GM23248 (cell line): ENCODE results near the gene ELK3. TPM values are rescaled to one million over a fixed set of nuclear protein-coding genes. Genes with fewer than 3 reads are reported as not detected.

ENCODE experiments used
- DNase-seq: peaks from one replicate; pipeline ENCODE4 v3.0.0-alpha.2; 2015
- H2AFZ ChIP-seq: fragments of 200-600 bp; sonication (generic); 2 replicates; pipeline ENCODE4 v1.6.1; 2016; ENCODE audit warnings: antibody characterized with exemption
- H3F3A ChIP-seq: fragments of 200-600 bp; sonication (generic); 2 replicates; pipeline ENCODE4 v1.6.1; 2016; ENCODE audit warnings: mild to moderate bottlenecking, antibody characterized with exemption, mixed run types; ENCODE audit not compliant: insufficient read depth
- H3K27ac ChIP-seq: fragments of 200-600 bp; sonication (generic); 2 replicates; pipeline ENCODE4 v1.5.1; 2016; ENCODE audit warnings: mild to moderate bottlenecking
- H3K27me3 ChIP-seq: fragments of 200-600 bp; sonication (generic); replicated peaks from 2 replicates; pipeline ENCODE4 v1.6.1; 2016; ENCODE audit warnings: mild to moderate bottlenecking; ENCODE audit not compliant: insufficient read depth
- H3K36me3 ChIP-seq: fragments of 200-600 bp; sonication (generic); 2 replicates; pipeline ENCODE4 v1.6.1; 2016; ENCODE audit warnings: low read depth, mild to moderate bottlenecking
- H3K4me1 ChIP-seq: fragments of 200-600 bp; sonication (generic); 2 replicates; pipeline ENCODE4 v1.6.1; 2016; ENCODE audit warnings: mild to moderate bottlenecking; ENCODE audit not compliant: insufficient read depth
- H3K4me2 ChIP-seq: fragments of 200-600 bp; sonication (generic); one replicate; pipeline ENCODE4 v1.6.1; 2016; ENCODE audit warnings: mild to moderate bottlenecking; ENCODE audit not compliant: unreplicated experiment
- H3K4me3 ChIP-seq: fragments of 200-600 bp; sonication (generic); 2 replicates; pipeline ENCODE4 v1.5.1; 2016; ENCODE audit warnings: mild to moderate bottlenecking
- H3K79me2 ChIP-seq: fragments of 200-600 bp; sonication (generic); 2 replicates; pipeline ENCODE4 v1.6.1; 2016; ENCODE audit warnings: mild to moderate bottlenecking; ENCODE audit not compliant: insufficient read depth
- H3K9ac ChIP-seq: fragments of 200-600 bp; sonication (generic); 2 replicates; pipeline ENCODE4 v1.6.1; 2016; ENCODE audit warnings: mild to moderate bottlenecking
- H3K9me2 ChIP-seq: fragments of 200-600 bp; sonication (generic); 2 replicates; pipeline ENCODE4 v1.6.1; 2016; ENCODE audit warnings: mixed run types, mild to moderate bottlenecking, moderate library complexity; ENCODE audit not compliant: insufficient read depth
- H3K9me3 ChIP-seq: fragments of 200-600 bp; sonication (generic); one replicate; pipeline ENCODE4 v1.6.1; 2017; ENCODE audit warnings: low read depth
- H4K20me1 ChIP-seq: fragments of 200-600 bp; sonication (generic); 2 replicates; pipeline ENCODE4 v1.6.0; 2016; ENCODE audit not compliant: insufficient read depth
- EZH2 ChIP-seq: fragments of 200-600 bp; sonication (generic); IDR thresholded peaks from 2 replicates; pipeline ENCODE4 v1.6.1; 2018; ENCODE audit warnings: antibody characterized with exemption, mild to moderate bottlenecking; ENCODE audit not compliant: insufficient read depth, poor library complexity, severe bottlenecking
- EZH2phosphoT487 ChIP-seq: fragments of 200-600 bp; sonication (generic); IDR thresholded peaks from 2 replicates; pipeline ENCODE4 v1.6.1; 2018; ENCODE audit warnings: antibody characterized with exemption, moderate library complexity, mild to moderate bottlenecking, low read depth; ENCODE audit not compliant: insufficient read depth
- whole genome bisulfite sequencing, 2 experiments: methylation state at CpG; one replicate each; pipeline ENCODE4 v1.1.6; 2015 to 2017; ENCODE audit warnings: low lambda C conversion rate in 2 of 2, low coverage in 1 of 2; ENCODE audit errors: missing lambda C conversion rate in 2 of 2; 5-methylcytosine and 5-hydroxymethylcytosine counted together
- in situ Hi-C: fragments of 300-500 bp; cut with MboI; formaldehyde crosslinking; loops from 2 replicates; pipeline ENCODE4 v1.15.0; 2020
- polyA plus RNA-seq: library from polyadenylated mRNA; unstranded; fragments of >200 nt; fragmentation: Nextera tagmentation; extraction: Ambion mirVana; gene quantifications from 2 replicates; pipeline ENCODE4 v1.2.1, GENCODE V29; 2016
- total RNA-seq: library from RNA; depleted of rRNA; stranded (reverse); fragments of >200 nt; shearing (Covaris generic); gene quantifications from 2 replicates; pipeline ENCODE4 v1.2.3, GENCODE V29; 2014

Gene ELK3
- total and polyA plus RNA-seq, 2 experiments from 2014 or later = 31.9 to 51.9 TPM

GRCh38 chr12:96263449-96263902 is 69.3 kb downstream of the ELK3 start:
- 0 out of 2 replicates have a peak overlapping the region, but pooled peaks have one; percentile 17 for H3K27ac ChIP-seq
- H3K4me2 ChIP-seq = no peak overlapping the region
- no peaks in the 10 kb centered on the region for H3K9me3 ChIP-seq
- H3K27me3 ChIP-seq = no peaks in the 10 kb centered on the region
- WGBS, 2 experiments = 89 to 90% methylated on average over 11 of the region's 11 CpGs
- peaks cover 59% of the 10 kb centered on the region for H3K36me3 ChIP-seq
- no peak for DNase-seq
- H3K4me3 ChIP-seq = no peak overlapping the region
- H3K9me2 ChIP-seq = no peaks in the 10 kb centered on the region
- H3K4me1 ChIP-seq = peaks cover 13% of the 10 kb centered on the region
- no peak overlapping the region for H3K9ac ChIP-seq
- peaks cover 78% of the 10 kb centered on the region for H3K79me2 ChIP-seq
- H4K20me1 ChIP-seq = no peaks in the 10 kb centered on the region
- TF ChIP-seq EZH2phosphoT487 (no peak), EZH2 (no peak)
- peaks cover 96% of the 10 kb centered on the region for H3F3A ChIP-seq
- no peak overlapping the region for H2AFZ ChIP-seq
- in situ Hi-C loops = no loop called here

GRCh38 chr12:96265400-96265799 is 71.2 kb downstream of the ELK3 start:
- no peak overlapping the region for H3K4me3 ChIP-seq
- no peaks in the 10 kb centered on the region for H4K20me1 ChIP-seq
- H3K9me3 ChIP-seq = no peaks in the 10 kb centered on the region
- H3K9ac ChIP-seq = no peak overlapping the region
- no peak overlapping the region for H2AFZ ChIP-seq
- 81 to 87% methylated on average over 2 of the region's 2 CpGs for WGBS, 2 experiments
- no peak for TF ChIP-seq EZH2
- TF ChIP-seq EZH2phosphoT487 = no peak
- no peak for DNase-seq
- H3K27ac ChIP-seq = 0 out of 2 replicates have a peak overlapping the region, but pooled peaks have one; percentile 1
- peaks cover 3% of the 10 kb centered on the region; the same call in 1 of the 2 replicates for H3K4me1 ChIP-seq
- no peaks in the 10 kb centered on the region for H3K27me3 ChIP-seq
- peaks cover 80% of the 10 kb centered on the region for H3K79me2 ChIP-seq
- H3K4me2 ChIP-seq = no peak overlapping the region
- H3F3A ChIP-seq = peaks cover 98% of the 10 kb centered on the region
- H3K9me2 ChIP-seq = no peaks in the 10 kb centered on the region
- in situ Hi-C loops = no loop called here
- H3K36me3 ChIP-seq = peaks cover 68% of the 10 kb centered on the region

- peak overlapping the region; percentile 30 for H3K27ac ChIP-seq
- no peak for TF ChIP-seq EZH2
- H3F3A ChIP-seq = peaks cover 98% of the 10 kb centered on the region
- H3K9me3 ChIP-seq = no peaks in the 10 kb centered on the region
- no peak overlapping the region for H2AFZ ChIP-seq
- 0 out of 2 replicates have a peak overlapping the region, but pooled peaks have one; percentile 1 for H3K9ac ChIP-seq
- WGBS, 2 experiments = 96 to 100% methylated on average over 1 of the region's 1 CpG
- DNase-seq = no peak
- peaks cover under 1% of the 10 kb centered on the region; the same call in 1 of the 2 replicates for H3K4me1 ChIP-seq
- peaks cover 67% of the 10 kb centered on the region for H3K36me3 ChIP-seq
- H4K20me1 ChIP-seq = no peaks in the 10 kb centered on the region
- in situ Hi-C loops = no loop called here
- no peaks in the 10 kb centered on the region for H3K27me3 ChIP-seq
- no peak overlapping the region for H3K4me3 ChIP-seq
- no peak overlapping the region for H3K4me2 ChIP-seq
- no peaks in the 10 kb centered on the region for H3K9me2 ChIP-seq
- H3K79me2 ChIP-seq = peaks cover 80% of the 10 kb centered on the region
Observed at GRCh38 chr12:96265836-96266235, 71.7 kb downstream of the ELK3 start.

- in situ Hi-C loops = no loop called here
- H3K9me3 ChIP-seq = no peaks in the 10 kb centered on the region
- H4K20me1 ChIP-seq = no peaks in the 10 kb centered on the region
- H3K9ac ChIP-seq = 0 out of 2 replicates have a peak overlapping the region, but pooled peaks have one; percentile 1
- DNase-seq = no peak
- 72 to 80% methylated on average over 2 of the region's 2 CpGs for WGBS, 2 experiments
- no peaks in the 10 kb centered on the region for H3K27me3 ChIP-seq
- H3K36me3 ChIP-seq = peaks cover 68% of the 10 kb centered on the region; the same call in 1 of the 2 replicates
- H2AFZ ChIP-seq = no peak overlapping the region
- H3K9me2 ChIP-seq = no peaks in the 10 kb centered on the region
- H3K79me2 ChIP-seq = peaks cover 80% of the 10 kb centered on the region
- H3K27ac ChIP-seq = peak overlapping the region; percentile 30
- peaks cover 4% of the 10 kb centered on the region; the same call in 1 of the 2 replicates for H3K4me1 ChIP-seq
- H3F3A ChIP-seq = peaks cover 98% of the 10 kb centered on the region
- no peak overlapping the region for H3K4me2 ChIP-seq
- TF ChIP-seq EZH2 (no peak), EZH2phosphoT487 (no peak)
- H3K4me3 ChIP-seq = no peak overlapping the region
Observed at GRCh38 chr12:96266238-96266637, 72.1 kb downstream of the ELK3 start.
